Suprapubic skin (tissue), 4 donors: ENCODE data around the gene PRR5. TPM values are rescaled to one million over a fixed set of nuclear protein-coding genes. Genes with fewer than 3 reads are reported as not detected.

ENCODE experiments used
- DNase-seq, 2 donors: peaks; one replicate each; pipeline ENCODE4 v3.0.0-alpha.2; 2019; ENCODE audit warnings: low spot score in 2 of 2
- H3K27ac ChIP-seq: fragments of 200-600 bp; sonication (generic); one replicate; pipeline ENCODE4 v1.5.1; 2019
- H3K27me3 ChIP-seq: fragments of 200-600 bp; sonication (generic); one replicate; pipeline ENCODE4 v1.5.1; 2019
- H3K36me3 ChIP-seq: fragments of 200-600 bp; sonication (generic); one replicate; pipeline ENCODE4 v1.5.1; 2019
- H3K4me1 ChIP-seq: fragments of 200-600 bp; sonication (generic); one replicate; pipeline ENCODE4 v1.5.1; 2019
- H3K4me3 ChIP-seq: fragments of 200-600 bp; sonication (generic); one replicate; pipeline ENCODE4 v1.5.1; 2019; ENCODE audit warnings: mild to moderate bottlenecking
- H3K9me3 ChIP-seq: fragments of 200-600 bp; sonication (generic); one replicate; pipeline ENCODE4 v1.5.1; 2019
- CTCF ChIP-seq, 2 donors: fragments of 200-600 bp in 1 of 2; fragments of 450-650 bp in 1 of 2; sonication (generic) in 1 of 2; IDR thresholded peaks; one replicate each; pipeline ENCODE4 v1.5.1; 2016 to 2019; ENCODE audit warnings: antibody characterized with exemption in 2 of 2, mild to moderate bottlenecking in 1 of 2, moderate library complexity in 1 of 2
- EP300 ChIP-seq: sonication (generic); formaldehyde crosslinking; IDR thresholded peaks from one replicate; pipeline ENCODE4 v1.6.1; 2017; ENCODE audit warnings: antibody characterized with exemption
- POLR2A ChIP-seq, 2 donors: fragments of 450-650 bp; IDR thresholded peaks; one replicate each; pipeline ENCODE4 v1.6.1; 2017; ENCODE audit warnings: antibody characterized with exemption in 2 of 2, mild to moderate bottlenecking in 2 of 2, moderate library complexity in 2 of 2
- POLR2AphosphoS5 ChIP-seq, 3 donors: sonication (generic); formaldehyde crosslinking; IDR thresholded peaks; one replicate each; pipeline ENCODE4 v1.6.1; 2017; ENCODE audit warnings: antibody characterized with exemption in 3 of 3
- WGBS: methylation state at CpG from one replicate; pipeline ENCODE4 v1.1.5; 2018; 5-methylcytosine and 5-hydroxymethylcytosine counted together
- total RNA-seq, 4 donors: library from RNA; depleted of rRNA; stranded (reverse); fragments of >200 nt; gene quantifications; one replicate each; pipeline ENCODE4 v1.1.0, GENCODE V29; 2016

PRR5 gene
- total RNA-seq, 4 donors from 2014 or later, result 14.9 to 25.0 (median 20.4) TPM

- no peaks in the 10 kb centered on the region for H3K27me3 ChIP-seq
- no peaks in the 10 kb centered on the region for H3K36me3 ChIP-seq
- TF ChIP-seq EP300, result no peak
- TF ChIP-seq POLR2A (IDR thresholded peaks at IDR 0.05), result no peak
- no peak for TF ChIP-seq CTCF (IDR thresholded peaks at IDR 0.05)
- TF ChIP-seq POLR2AphosphoS5 (IDR thresholded peaks at IDR 0.05), result no peak
- DNase-seq, result no peak
- H3K9me3 ChIP-seq, result no peaks in the 10 kb centered on the region
- no peak overlapping the region for H3K4me3 ChIP-seq
- 68% methylated on average over 14 of the region's 23 CpGs for WGBS
- no peaks in the 10 kb centered on the region for H3K4me1 ChIP-seq
- no peak overlapping the region for H3K27ac ChIP-seq
These were observed 63.7 kb downstream of the PRR5 start for GRCh38 chr22:44765571-44766285.

- TF ChIP-seq EP300 (no peak), POLR2A (IDR thresholded peaks at IDR 0.05) (no peak), CTCF (IDR thresholded peaks at IDR 0.05) (no peak), POLR2AphosphoS5 (IDR thresholded peaks at IDR 0.05) (no peak)
- Histone ChIP-seq H3K4me1 (no peaks in the 10 kb centered on the region), H3K27ac (no peak overlapping the region), H3K9me3 (no peaks in the 10 kb centered on the region), H3K36me3 (no peaks in the 10 kb centered on the region), H3K27me3 (no peaks in the 10 kb centered on the region), H3K4me3 (no peak overlapping the region)
- 92% methylated on average over 1 of the region's 1 CpG for WGBS
- DNase-seq, result no peak
These were observed 71.1 kb downstream of the PRR5 start for GRCh38 chr22:44773082-44773481.

- 78% methylated on average over 5 of the region's 5 CpGs for WGBS
- H3K4me1 ChIP-seq, result no peaks in the 10 kb centered on the region
- H3K9me3 ChIP-seq, result no peaks in the 10 kb centered on the region
- no peak overlapping the region for H3K27ac ChIP-seq
- no peaks in the 10 kb centered on the region for H3K27me3 ChIP-seq
- no peak overlapping the region for H3K4me3 ChIP-seq
- H3K36me3 ChIP-seq, result no peaks in the 10 kb centered on the region
- TF ChIP-seq EP300, result no peak
- TF ChIP-seq POLR2AphosphoS5 (IDR thresholded peaks at IDR 0.05), result no peak
- TF ChIP-seq POLR2A (IDR thresholded peaks at IDR 0.05), result no peak
- no peak for TF ChIP-seq CTCF (IDR thresholded peaks at IDR 0.05)
- DNase-seq, result no peak
These were observed 73.9 kb downstream of the PRR5 start for GRCh38 chr22:44775862-44776261.

GRCh38 chr22:44776605-44777363 lies 74.8 kb downstream of the PRR5 start:
- no peaks in the 10 kb centered on the region for H3K9me3 ChIP-seq
- TF ChIP-seq EP300 (no peak), POLR2A (IDR thresholded peaks at IDR 0.05) (no peak), POLR2AphosphoS5 (IDR thresholded peaks at IDR 0.05) (no peak), CTCF (IDR thresholded peaks at IDR 0.05) (no peak)
- no peak for DNase-seq
- no peak overlapping the region for H3K27ac ChIP-seq
- WGBS, result 82% methylated on average over 16 of the region's 16 CpGs
- H3K4me3 ChIP-seq, result no peak overlapping the region
- H3K27me3 ChIP-seq, result no peaks in the 10 kb centered on the region
- H3K4me1 ChIP-seq, result no peaks in the 10 kb centered on the region
- H3K36me3 ChIP-seq, result no peaks in the 10 kb centered on the region

- H3K9me3 ChIP-seq, result no peaks in the 10 kb centered on the region
- no peak for DNase-seq
- no peak overlapping the region for H3K27ac ChIP-seq
- H3K36me3 ChIP-seq, result no peaks in the 10 kb centered on the region
- H3K4me1 ChIP-seq, result no peaks in the 10 kb centered on the region
- WGBS, result 82% methylated on average over 2 of the region's 2 CpGs
- TF ChIP-seq EP300 (no peak), POLR2AphosphoS5 (IDR thresholded peaks at IDR 0.05) (no peak), POLR2A (IDR thresholded peaks at IDR 0.05) (no peak), CTCF (IDR thresholded peaks at IDR 0.05) (no peak)
- H3K27me3 ChIP-seq, result no peaks in the 10 kb centered on the region
- H3K4me3 ChIP-seq, result no peak overlapping the region
These were observed 75.4 kb downstream of the PRR5 start for GRCh38 chr22:44777364-44777755.
